Chondrocyte (in vitro differentiated cells): ENCODE data around the gene RTN1. TPM values are rescaled to one million over a fixed set of nuclear protein-coding genes. Genes with fewer than 3 reads are reported as not detected.
A peak's percentile ranks its signal among the peaks of the same experiment; 100 is the strongest.

Experiments
- DNase-seq: peaks from one replicate; pipeline ENCODE4 v3.0.0; 2021; ENCODE audit warnings: mixed read lengths, low spot score
- H3K27ac Mint-ChIP-seq: one replicate; pipeline ENCODE4 v1.8.0; 2021; ENCODE audit warnings: mild to moderate bottlenecking, moderate library complexity, mixed read lengths; ENCODE audit not compliant: unreplicated experiment
- H3K27me3 Mint-ChIP-seq: 2 replicates; pipeline ENCODE4 v1.8.0; 2021; ENCODE audit warnings: low read depth, mixed read lengths
- H3K36me3 Mint-ChIP-seq: 2 replicates; pipeline ENCODE4 v1.8.0; 2021; ENCODE audit warnings: low read depth, mixed read lengths
- H3K4me1 Mint-ChIP-seq: 2 replicates; pipeline ENCODE4 v1.8.0; 2021; ENCODE audit warnings: low read depth, mild to moderate bottlenecking, mixed read lengths
- H3K4me3 Mint-ChIP-seq: one replicate; pipeline ENCODE4 v1.8.0; 2021; ENCODE audit warnings: mild to moderate bottlenecking, moderate library complexity, mixed read lengths; ENCODE audit not compliant: unreplicated experiment
- H3K9me3 Mint-ChIP-seq: 2 replicates; pipeline ENCODE4 v1.8.0; 2021; ENCODE audit warnings: low read depth, mixed read lengths
- CTCF ChIP-seq: fragments of 200-600 bp; sonication (generic); IDR thresholded peaks from 2 replicates; pipeline ENCODE4 v1.5.0; 2021; ENCODE audit warnings: antibody characterized with exemption, mild to moderate bottlenecking, moderate library complexity
- total RNA-seq: library from RNA; stranded (reverse); gene quantifications from 3 replicates; pipeline ENCODE4 v1.2.1, GENCODE V29; 2021

RTN1 gene
- total RNA-seq, 1 donor from 2014 or later, result 0.32 TPM

- Mint-ChIP-seq H3K4me3 (no peak overlapping the region), H3K9me3 (peaks cover 10% of the 10 kb centered on the region), H3K27me3 (peaks cover 37% of the 10 kb centered on the region), H3K4me1 (no peaks in the 10 kb centered on the region), H3K36me3 (no peaks in the 10 kb centered on the region), H3K27ac (no peak overlapping the region)
- DNase-seq, result no peak
- no peak for TF ChIP-seq CTCF
These were observed 180.2 kb downstream of the RTN1 start for GRCh38 chr14:59690426-59690825.

GRCh38 chr14:59688224-59689170 lies 182.1 kb downstream of the RTN1 start:
- H3K27ac Mint-ChIP-seq, result no peak overlapping the region
- H3K36me3 Mint-ChIP-seq, result no peaks in the 10 kb centered on the region
- peaks cover 10% of the 10 kb centered on the region for H3K9me3 Mint-ChIP-seq

GRCh38 chr14:59687663-59688062 lies 182.9 kb downstream of the RTN1 start:
- no peak overlapping the region for H3K4me3 Mint-ChIP-seq
- H3K27me3 Mint-ChIP-seq, result peaks cover 42% of the 10 kb centered on the region
- DNase-seq, result no peak
- no peak overlapping the region for H3K27ac Mint-ChIP-seq
- TF ChIP-seq CTCF, result no peak
- no peaks in the 10 kb centered on the region for H3K36me3 Mint-ChIP-seq
- peaks cover 10% of the 10 kb centered on the region for H3K9me3 Mint-ChIP-seq
- no peaks in the 10 kb centered on the region for H3K4me1 Mint-ChIP-seq

More at GRCh38 chr14:59688224-59689170, 182.1 kb downstream of the RTN1 start:
- no peak for DNase-seq
- H3K4me3 Mint-ChIP-seq, result no peak overlapping the region
- peak; percentile 79 for TF ChIP-seq CTCF
- peaks cover 39% of the 10 kb centered on the region for H3K27me3 Mint-ChIP-seq
- no peaks in the 10 kb centered on the region for H3K4me1 Mint-ChIP-seq

- peaks cover 38% of the 10 kb centered on the region for H3K4me1 Mint-ChIP-seq
- no peak overlapping the region for H3K27ac Mint-ChIP-seq
- H3K9me3 Mint-ChIP-seq, result no peaks in the 10 kb centered on the region
- peaks cover 19% of the 10 kb centered on the region for H3K27me3 Mint-ChIP-seq
- H3K36me3 Mint-ChIP-seq, result no peaks in the 10 kb centered on the region
- TF ChIP-seq CTCF, result no peak
- no peak overlapping the region for H3K4me3 Mint-ChIP-seq
- DNase-seq, result no peak
These were observed 190.7 kb downstream of the RTN1 start for GRCh38 chr14:59679872-59680271.

- DNase-seq, result no peak
- Mint-ChIP-seq H3K4me1 (peaks cover 38% of the 10 kb centered on the region), H3K9me3 (no peaks in the 10 kb centered on the region), H3K4me3 (no peak overlapping the region), H3K27ac (peak overlapping the region; percentile 95), H3K27me3 (peaks cover 11% of the 10 kb centered on the region), H3K36me3 (no peaks in the 10 kb centered on the region)
- no peak for TF ChIP-seq CTCF
These were observed 192.2 kb downstream of the RTN1 start for GRCh38 chr14:59678352-59678751.
